HG03432 (cell line): ENCODE results near the gene DYNC2H1.
A peak's percentile ranks its signal among the peaks of the same experiment; 100 is the strongest.

ENCODE experiments used
- ATAC-seq: cut with Tn5 transposase; IDR thresholded peaks from one replicate; pipeline ENCODE4 v1.9.1; 2021; ENCODE audit warnings: mild to moderate bottlenecking, moderate library complexity; ENCODE audit not compliant: unreplicated experiment

DYNC2H1 gene

DNA sequence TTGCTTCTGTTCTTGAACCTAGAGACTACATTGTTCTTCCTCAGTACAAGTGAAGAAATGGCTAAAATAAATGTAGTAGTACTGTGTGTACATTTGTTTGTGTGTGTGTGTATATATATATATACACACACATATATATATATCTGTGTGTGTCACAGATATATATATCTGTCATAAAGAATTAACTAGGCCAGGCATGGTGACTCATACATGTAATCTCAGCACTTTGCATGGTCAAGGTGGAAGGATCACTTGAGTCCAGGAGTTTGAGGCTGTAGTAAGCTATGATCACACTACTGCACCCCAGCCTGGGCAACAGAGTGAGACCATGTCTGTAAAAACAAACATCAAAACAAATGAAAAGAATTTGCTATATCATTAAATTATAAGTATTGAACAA is 164.8 kb downstream of the DYNC2H1 start:
- no peak for ATAC-seq

DNA sequence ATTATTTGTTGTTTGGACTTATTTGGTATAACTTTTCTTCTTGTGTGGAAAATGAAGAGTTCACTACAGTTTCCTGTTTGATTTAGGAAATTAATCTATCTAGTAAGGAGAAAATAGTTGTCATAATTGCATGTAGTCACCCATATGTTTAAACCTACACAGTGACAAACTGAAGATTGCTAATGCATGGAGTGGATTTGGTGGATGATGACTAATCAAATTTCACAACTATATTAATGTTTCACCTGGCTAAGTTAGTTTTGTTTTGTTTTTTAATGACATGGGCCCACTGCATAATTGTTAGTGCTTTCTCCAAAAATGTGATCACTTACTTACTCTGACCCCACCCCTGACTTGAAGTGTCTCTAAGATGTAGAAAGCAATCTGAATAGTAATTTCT is 170.6 kb downstream of the DYNC2H1 start:
- no peak for ATAC-seq

DNA sequence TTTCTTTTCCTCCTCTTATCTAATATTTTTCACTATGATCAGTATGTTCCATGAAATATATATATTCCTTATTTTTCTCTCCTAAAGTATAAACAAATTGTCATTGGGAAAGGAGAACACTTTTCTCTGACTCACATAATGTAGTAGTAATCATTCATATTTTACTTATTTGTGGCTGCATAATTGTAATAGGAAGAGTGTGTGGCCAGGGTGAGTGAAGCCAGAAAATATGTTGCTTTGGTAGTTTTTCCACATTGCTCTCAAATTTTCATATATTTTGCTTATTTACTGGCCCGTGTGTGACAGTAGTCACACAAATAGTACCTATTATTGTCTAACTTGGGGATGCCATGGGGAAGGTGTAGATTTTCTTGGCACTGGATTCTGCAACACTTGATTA is 172.1 kb downstream of the DYNC2H1 start:
- no peak for ATAC-seq

DNA sequence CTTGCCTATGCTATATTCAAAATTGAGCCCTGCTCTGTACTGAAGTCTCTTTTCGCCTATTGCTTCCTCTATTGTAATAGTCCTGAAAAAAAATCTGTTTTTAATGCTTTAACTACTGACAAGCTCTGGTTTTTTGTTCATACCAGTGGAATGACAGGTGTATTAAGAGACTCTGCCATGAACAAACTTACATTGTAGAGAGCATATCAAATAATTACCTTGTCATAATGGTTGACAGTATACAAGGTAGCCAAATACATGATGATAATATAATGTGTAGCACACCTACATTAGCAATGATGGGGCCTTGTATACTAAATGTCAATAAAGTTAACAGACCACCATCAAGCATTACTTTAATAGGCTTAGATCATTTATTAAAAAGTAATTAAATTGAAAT is 175.0 kb downstream of the DYNC2H1 start:
- ATAC-seq: no peak

DNA sequence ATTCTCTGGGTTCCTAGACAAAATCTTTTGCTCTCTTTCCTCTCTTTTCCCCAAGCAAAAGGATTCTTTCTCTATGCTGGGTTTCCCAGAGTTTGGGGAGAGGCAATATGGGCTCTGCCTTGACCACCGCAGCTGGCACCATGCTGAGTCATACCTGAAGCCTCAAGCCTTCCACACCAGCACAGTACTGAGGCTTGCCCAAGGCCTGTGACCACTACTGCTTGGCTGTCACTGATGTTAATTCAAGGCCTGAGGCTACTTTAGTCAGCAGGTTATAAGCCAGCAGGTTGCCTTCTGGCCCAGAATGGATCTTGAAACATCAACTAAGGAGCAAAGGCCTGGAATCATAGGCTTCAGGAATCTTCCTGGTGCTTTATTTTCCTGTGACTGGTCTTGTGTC is 185.3 kb downstream of the DYNC2H1 start:
- ATAC-seq: no peak

DNA sequence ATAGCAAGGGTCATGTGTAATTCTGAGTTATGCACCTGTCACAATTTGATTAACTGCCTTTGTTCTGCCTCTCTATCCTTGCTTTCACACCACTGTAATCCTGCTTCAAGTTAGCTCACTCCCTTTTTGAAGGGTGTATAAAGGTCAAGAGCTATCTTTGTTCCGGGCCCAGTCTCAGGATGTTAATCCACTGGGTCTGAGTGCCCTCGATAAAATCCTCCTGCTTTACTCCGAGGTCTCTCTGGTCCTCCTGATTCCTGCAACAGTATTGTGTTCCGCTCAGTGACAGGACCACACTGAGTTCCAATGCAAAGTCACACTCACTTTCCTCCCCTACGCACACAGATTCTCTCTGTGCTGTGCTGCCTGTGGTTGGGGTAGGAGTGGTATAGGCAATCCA is 186.5 kb downstream of the DYNC2H1 start:
- no peak for ATAC-seq

DNA sequence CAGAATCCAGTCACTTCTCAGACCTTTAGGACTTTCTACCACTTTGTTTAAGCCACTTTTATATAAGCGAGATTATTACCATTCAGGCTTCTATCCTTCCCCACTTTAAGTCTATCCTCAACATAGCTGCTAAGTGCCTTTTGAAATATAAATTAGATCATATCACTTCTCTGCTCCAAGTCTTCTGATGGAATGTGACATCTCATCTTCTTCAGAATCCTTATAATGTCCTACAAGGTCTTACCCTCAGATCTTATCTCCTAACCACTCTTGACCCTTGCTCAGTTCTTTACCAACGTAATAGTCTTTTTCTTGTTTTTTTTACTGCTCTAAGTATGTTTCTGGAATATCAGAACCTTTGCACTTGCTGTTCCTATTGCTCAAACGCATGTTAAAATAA is 188.7 kb downstream of the DYNC2H1 start:
- no peak for ATAC-seq

DNA sequence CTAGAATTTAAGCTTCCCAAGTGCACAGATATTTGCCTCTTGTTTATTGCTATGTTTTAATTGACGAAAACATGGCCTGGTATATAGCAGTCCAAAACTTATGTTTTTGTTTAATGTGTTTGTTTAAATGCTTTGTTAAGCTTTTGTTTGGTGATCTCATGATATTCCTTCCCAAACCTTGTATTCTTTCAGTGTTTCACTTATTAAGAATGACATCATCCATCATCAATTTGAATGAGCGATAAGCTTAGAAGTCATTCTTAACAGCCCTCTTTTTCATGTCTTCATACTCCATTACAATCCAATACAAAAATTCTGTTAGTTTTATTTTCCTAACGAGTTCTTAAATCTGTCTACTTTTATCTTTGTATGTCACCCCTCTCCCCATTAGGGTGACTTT is 206.0 kb downstream of the DYNC2H1 start:
- ATAC-seq: no peak

DNA sequence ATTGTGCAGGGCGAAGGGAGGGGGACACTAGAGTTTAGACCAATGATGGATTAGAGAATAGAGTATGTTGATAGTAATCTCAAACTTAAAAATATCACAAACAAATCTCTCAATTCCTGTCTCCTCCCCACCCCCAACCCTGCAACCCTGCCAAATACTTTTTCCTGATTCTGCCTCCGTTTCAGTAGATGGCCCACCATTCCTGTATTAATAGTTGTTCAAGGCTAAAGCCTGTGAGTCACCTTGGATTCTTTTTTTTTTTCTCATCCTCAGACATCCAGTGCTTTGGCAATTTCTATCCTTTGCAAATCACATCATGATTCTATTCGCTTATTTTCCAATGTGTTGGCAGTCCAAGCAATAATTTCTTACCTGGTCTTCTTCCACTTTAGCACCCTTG is 207.9 kb downstream of the DYNC2H1 start:
- no peak for ATAC-seq

DNA sequence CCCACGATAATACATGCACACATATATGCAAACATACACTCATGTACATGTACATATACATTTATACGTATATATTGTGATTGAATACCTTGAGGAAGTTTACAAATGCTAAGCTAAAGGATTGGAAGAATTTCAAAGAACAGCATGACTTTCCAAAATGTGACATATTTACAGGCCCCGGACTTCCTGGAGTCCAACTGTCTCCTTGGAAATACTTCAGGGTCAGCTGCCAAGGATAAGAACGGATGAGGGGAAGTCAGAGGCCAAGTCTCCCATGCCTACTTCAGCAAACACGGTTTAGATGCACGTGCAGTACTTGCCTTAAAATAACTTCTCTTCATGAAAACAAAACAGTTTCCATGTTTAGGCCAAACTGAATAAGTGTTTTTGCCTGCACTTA is 213.6 kb downstream of the DYNC2H1 start:
- ATAC-seq: no peak

DNA sequence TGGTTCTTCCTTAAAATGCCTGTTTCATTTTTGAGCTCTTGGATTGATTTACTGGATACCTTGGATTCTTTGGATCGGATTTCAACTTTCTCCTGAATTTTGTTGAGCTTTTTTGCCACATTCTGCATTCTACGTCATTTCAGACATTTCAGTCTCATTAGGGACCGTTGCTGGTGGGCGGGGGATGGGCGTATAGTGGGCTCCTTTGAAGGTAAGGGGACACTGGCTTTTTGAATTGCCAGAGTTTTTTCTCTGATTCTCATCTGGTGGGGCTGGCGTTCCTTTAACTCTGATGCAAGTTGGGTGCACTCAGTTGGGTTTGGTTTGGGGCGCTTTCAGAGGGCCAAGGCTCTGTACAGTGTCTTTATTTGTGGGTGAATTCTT is 216.5 kb downstream of the DYNC2H1 start:
- peak; percentile 3 for ATAC-seq

DNA sequence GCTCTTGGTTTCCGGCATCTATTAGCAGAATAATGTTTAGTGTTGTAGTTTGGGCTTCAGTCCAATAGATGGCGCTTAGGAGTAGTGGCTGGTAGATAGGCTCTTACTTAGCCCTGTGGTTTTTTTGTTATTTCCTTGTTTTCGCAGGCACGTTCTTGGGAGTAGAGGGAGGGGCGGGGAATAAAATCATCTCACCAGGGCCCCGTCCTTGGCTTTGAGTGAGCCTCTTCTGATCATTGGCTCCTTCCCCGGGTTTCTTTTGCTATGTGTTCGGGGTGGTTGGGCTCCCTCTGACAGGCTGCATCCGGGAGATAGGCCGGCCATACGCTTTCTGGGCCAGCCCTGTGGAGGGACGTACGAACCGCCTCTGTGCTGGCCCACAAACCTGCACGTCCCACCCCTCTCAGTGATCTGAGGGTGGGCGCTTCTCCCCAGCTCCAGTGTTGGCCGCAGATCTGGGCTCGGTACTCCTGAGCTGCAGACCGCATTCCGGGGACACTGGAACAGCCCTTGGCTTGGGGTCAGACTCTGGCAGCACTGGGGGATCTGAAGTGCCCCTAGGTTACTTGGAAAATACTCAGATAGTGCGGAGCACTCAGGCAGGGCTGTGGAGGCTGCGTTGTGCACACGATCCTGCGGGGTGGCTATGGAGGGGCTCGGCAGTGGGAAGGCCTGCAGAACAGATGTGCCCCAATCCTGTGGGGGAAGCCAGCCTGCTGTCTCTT is 217.0 kb downstream of the DYNC2H1 start:
- peak; percentile 98 for ATAC-seq

DNA sequence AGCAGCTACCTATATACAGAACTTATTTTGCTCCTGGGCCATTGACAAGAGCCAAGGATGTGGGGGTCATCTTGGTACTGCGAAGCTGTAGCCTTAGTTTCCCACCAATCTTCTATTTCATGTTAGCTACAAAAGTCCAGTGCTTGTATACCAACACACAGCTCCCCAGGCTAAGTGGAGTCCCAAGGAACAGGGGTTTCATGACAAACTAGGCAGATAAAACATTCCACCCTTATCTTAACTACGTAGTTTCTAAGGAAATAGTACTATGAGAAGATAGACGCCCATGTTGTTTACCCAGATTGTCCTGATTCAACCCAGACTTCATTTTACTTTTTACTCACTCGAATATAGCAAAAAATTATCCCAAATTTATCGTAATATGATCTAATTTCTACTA is 218.5 kb downstream of the DYNC2H1 start:
- ATAC-seq: no peak

DNA sequence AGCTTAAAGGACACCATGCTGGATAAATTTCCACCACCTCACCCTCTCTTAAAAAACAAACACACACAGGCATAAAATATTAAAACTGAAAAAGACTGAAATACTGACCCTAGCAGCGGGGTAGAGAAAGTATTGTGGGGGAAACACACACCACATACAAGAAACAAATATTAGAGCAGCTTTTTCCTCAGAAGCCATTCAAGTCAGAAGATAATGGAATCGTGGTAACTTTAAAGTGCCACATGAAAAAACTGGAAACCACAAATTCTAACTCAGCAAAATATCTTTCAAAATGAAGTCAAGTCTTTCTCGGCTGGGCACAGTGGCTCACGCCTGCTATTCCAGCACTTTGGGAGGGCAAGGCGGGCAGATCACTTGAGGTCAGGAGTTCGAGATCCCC is 223.2 kb downstream of the DYNC2H1 start:
- ATAC-seq: no peak

DNA sequence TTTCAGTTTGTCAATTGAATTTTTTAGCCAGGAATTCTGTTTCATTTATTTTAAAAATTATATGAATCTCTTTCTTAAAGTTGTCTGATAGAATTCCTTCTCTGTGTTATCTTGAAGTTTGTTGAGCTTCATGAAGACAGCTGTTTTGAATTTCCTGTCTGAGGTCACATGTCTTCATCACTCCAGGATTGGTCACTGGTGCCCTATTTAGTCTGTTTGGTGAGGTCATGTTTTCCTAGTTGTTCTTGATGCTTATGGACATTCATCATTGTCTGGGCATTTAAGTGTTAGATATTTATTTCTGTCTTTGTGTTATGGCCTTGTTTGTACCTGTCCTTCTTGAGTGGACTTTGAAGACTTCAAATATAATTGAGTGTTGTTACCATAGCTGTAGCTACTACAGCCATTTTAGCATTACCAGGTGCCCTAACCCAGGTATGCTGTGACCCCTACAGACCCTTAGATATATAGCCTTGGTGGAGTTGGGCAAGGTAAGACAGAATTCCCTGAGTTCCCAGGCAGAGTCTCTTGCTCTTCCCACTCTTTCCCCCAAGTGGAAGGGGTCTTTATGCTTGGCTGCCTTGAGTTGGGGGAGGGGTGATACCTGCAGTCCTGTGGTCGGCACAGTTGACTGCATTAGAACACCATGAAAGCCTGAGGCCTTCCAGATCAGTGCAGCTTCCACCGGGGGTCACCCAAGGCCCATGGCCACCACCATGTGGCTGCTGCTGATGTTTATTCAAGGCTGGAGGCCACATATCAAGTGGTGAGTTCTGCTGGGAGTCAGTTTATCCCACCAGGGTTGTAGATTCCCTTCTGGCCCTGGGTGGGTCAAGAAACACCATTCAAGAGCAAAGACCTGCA is 229.6 kb downstream of the DYNC2H1 start:
- ATAC-seq: no peak

DNA sequence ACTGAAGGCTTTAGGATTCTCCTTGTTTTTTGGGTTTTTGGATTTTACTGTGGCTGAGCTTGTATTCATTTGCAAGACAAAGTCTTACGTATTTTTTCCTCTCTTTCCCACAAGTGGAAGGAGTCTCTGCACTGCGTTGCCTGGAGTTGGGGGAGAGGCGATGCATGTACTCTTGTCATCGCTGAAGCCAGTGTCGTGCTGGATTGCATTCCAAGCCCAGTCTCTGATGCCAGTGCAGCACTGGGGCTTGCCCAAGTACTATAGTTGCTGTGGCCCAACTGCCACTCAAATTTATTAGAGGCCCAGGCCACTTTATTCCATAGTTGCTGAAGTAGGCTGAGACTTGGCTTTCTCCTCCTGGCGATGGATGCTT is 230.2 kb downstream of the DYNC2H1 start:
- no peak for ATAC-seq

DNA sequence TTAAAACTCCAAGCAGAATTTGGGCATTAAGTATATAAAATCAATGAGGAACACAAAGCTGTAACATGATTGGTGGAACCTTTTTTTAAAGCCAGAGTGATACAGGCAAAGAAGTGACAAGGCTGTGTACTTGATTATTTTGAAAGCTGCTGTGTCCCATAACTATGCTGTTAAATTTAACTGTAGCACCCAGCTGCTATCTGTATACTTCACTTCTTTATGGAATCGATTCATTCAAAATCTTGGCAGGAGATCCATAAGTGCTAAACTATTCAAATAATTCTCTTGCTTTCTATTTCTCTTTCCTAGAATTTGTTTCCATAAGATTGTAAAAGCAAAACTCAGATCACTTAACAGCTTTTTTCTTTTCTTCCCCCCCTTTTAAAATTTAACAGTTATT is 231.7 kb downstream of the DYNC2H1 start:
- no peak for ATAC-seq

DNA sequence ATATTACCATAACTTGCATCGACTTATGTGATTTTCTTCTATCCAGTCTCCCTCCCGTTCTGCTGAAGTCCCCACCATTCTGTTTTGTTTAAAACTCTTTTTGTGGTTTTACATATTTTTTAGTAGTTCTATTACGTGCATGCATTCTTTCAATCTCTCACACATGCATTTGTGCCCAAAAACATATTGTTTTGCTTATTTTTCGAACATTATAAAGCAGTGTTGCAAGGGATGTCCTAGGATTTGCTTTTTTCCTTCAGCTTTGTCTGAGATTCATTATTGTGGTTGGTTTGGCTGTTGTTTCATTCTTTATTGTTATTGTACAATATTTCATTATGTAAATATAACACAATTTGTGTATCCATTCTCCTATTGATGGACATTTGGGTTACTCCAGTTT is 235.7 kb downstream of the DYNC2H1 start:
- ATAC-seq: no peak

DNA sequence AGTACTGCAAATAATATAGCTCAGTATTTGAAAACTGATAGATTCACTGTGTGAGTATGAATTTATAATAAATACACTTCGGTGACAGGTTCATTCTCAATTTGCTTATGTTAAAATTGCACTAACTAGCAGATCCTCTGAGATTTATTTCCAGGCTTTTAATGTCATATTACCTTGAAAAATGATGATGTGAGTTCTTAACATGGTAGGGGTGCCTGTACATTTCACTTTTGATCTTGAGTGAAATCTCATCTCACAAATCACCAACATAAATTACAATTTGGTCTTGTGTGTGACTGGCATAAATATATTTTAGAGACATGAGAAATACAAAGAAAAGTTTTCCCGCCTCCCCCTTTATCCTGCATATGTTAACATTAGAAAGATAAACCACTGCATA is 240.4 kb downstream of the DYNC2H1 start:
- ATAC-seq: no peak

DNA sequence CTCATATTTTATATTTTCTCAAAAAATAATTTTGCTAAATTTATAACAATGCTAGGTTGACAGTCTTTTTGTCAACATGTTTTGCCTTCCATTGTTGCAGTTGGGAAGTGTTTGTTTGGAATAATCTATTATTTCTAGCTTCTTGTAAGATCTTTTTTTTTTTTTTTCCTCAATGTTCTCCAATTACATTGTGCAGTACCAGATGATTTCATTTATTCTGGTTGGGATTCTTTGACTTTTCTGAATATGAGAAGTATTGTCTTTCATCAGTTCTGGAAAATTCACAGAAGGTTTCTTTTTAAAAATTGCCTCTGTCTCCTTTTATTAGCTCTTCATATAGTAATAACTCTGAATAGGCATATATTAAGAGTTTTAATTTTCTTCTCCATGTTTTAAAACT is 245.4 kb downstream of the DYNC2H1 start:
- ATAC-seq: no peak

DNA sequence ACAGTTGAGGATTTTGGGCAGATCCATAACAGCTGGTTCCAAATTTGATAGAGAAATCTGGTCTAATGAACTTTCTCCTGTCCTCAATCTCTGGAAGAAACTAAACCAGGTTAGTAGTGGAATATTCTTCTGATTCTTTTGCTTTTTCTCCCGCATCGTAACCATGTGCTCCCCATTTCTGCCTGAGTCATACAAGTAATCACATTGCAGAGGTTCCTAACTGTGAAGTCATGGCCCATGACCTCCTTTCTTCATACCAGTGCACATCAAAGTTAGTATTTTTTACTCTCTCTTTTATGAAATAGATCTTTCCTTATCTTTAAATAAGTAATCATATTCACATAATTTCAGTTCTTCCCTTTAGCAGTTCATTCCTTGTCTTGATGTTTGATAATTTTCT is 249.0 kb downstream of the DYNC2H1 start:
- no peak for ATAC-seq

DNA sequence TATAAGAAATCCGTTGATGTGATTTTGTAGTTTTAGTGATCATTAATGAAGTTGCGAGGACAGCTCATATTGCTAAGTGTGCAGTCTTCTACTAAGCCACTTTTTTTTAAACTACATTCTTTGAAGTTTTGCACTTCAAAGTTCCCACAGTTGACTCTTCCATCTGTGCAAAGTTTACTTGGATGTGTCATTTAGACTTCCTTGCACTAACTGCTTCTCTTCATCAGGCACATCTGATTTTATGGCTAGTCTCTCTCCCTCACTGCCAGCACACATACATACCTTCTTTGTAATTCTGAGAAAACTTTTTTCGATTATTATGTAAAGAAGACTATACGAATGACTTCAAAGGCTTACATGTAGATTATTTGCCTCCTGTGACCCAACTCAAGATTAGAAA is 250.0 kb downstream of the DYNC2H1 start:
- no peak for ATAC-seq

DNA sequence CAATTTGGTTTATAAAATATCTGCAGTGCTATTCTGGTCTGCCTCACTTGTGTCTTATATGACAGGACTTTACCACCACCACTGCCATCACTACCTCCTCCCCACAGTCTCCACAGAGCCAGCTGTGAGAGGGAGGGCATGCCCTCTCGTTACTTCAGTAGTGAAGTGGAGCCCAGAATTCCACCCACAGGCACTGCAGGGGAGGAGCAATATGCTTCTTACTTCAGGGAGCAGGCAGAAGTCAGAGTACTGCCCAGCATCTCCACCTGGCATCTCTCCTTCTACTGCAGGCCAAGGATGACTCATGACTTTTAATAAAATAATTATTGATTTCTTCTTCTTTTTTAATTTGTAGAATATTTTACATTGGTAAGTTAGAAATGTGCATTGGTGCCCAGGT is 255.5 kb downstream of the DYNC2H1 start:
- no peak for ATAC-seq
